Testis (tissue), 3 donors: Measurements from ENCODE around the gene IL12B. TPM values are rescaled to one million over a fixed set of nuclear protein-coding genes. Genes with fewer than 3 reads are reported as not detected.

Experiments used
- DNase-seq: peaks from one replicate; pipeline ENCODE4 v3.0.0-alpha.2; 2019
- H3K27ac ChIP-seq, 2 donors: fragments of 200-600 bp; sonication (generic); one replicate each; pipeline ENCODE4 v1.5.1; 2019
- H3K27me3 ChIP-seq: fragments of 200-600 bp; sonication (generic); one replicate; pipeline ENCODE4 v1.5.1; 2019
- H3K36me3 ChIP-seq: fragments of 200-600 bp; sonication (generic); one replicate; pipeline ENCODE4 v1.5.1; 2017; ENCODE audit warnings: low read depth; ENCODE audit errors: missing control alignments
- H3K4me1 ChIP-seq: fragments of 200-600 bp; sonication (generic); one replicate; pipeline ENCODE4 v1.5.1; 2019
- H3K4me3 ChIP-seq, 2 donors: fragments of 200-600 bp; sonication (generic); one replicate each; pipeline ENCODE4 v1.5.1; 2017 to 2019
- H3K9me3 ChIP-seq: fragments of 200-600 bp; sonication (generic); one replicate; pipeline ENCODE4 v1.5.1; 2017
- POLR2A ChIP-seq: fragments of 450-650 bp; IDR thresholded peaks from one replicate; pipeline ENCODE4 v1.6.1; 2017; ENCODE audit warnings: antibody characterized with exemption, mild to moderate bottlenecking, moderate library complexity
- WGBS, 2 donors: methylation state at CpG; one replicate each; pipeline ENCODE4 v1.1.5; 2018; 5-methylcytosine and 5-hydroxymethylcytosine counted together
- intact Hi-C: fragments of 100-400 bp; cut with DNase I; formaldehyde crosslinking; loops from one replicate; pipeline ENCODE4 v1.15.1; 2023; ENCODE audit warnings: low total_unique reads
- polyA plus RNA-seq: library from polyadenylated mRNA; stranded (reverse); fragments of 350-450 nt; fragmentation: Illumina TruSeq; extraction: RNeasy Lipid Tissue Mini Kit (QIAGEN cat#74804); gene quantifications from one replicate; pipeline ENCODE4 v1.2.3, GENCODE V29; 2014; ENCODE audit warnings: low read depth, low replicate concordance; ENCODE audit not compliant: insufficient read depth
- total RNA-seq, 2 donors: library from RNA; depleted of rRNA; stranded (reverse); fragments of >200 nt; gene quantifications; one replicate each; pipeline ENCODE4 v1.2.3, GENCODE V29; 2016
- TF ChIP-seq, protein P1 (sequence below), 3 experiments: fragments of 450-650 bp in 2 of 3; fragments of 200-600 bp in 1 of 3; sonication (generic) in 1 of 3; IDR thresholded peaks; one replicate each; pipeline ENCODE4 v1.5.1; 2016 to 2019; ENCODE audit warnings: antibody characterized with exemption in 3 of 3, mild to moderate bottlenecking in 2 of 3, moderate library complexity in 1 of 3

IL12B gene
- total and polyA plus RNA-seq, 3 donors from 2014 or later, result 0.15 TPM; not detected in 2

DNA sequence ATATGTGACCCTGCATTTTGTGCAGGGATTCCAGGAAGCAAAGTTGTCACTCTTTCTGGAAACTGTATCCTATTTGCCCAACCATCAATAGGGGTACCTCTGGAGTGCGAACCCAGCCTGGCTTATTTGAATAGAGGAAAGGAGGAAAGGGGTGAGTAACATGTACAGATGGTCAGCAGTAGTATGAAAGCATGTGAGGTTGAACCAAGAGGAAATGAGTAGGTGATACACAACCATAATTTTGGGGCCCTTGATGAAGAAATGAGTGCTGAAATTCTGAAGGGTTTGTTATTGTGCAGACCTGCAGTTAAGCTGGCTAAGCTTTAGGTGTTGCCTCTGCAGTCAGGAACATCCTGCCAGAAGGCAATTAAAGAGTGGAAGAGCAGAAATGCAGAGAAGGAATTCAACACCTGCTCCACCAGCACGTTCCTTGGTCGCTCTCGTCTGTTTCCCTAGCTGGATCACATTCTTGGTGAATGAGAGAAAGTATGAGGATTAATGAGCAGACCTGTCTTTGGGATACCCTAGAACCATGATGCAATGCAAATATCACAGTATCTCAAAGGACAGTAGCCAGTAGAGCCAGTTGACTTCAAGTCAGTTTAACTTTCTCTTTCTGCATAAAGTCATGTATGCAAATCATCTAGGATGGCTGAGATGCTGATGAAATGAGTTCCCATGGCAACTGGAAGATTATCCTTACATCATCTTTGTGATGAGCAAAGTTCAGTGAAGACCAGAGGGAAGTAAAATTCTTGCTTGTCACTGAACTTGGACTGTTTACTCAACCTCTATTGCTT is 13.2 kb upstream of the IL12B start:
- no peak overlapping the region for H3K27ac ChIP-seq
- 80% methylated on average over 4 of the region's 4 CpGs for WGBS, 2 donors
- H3K36me3 ChIP-seq, result no peaks in the 10 kb centered on the region
- intact Hi-C loops, result no loop called here
- H3K4me1 ChIP-seq, result no peaks in the 10 kb centered on the region
- H3K27me3 ChIP-seq, result no peaks in the 10 kb centered on the region
- H3K9me3 ChIP-seq, result no peaks in the 10 kb centered on the region
- no peak for DNase-seq
- no peak overlapping the region for H3K4me3 ChIP-seq
- TF ChIP-seq, protein P1, sequence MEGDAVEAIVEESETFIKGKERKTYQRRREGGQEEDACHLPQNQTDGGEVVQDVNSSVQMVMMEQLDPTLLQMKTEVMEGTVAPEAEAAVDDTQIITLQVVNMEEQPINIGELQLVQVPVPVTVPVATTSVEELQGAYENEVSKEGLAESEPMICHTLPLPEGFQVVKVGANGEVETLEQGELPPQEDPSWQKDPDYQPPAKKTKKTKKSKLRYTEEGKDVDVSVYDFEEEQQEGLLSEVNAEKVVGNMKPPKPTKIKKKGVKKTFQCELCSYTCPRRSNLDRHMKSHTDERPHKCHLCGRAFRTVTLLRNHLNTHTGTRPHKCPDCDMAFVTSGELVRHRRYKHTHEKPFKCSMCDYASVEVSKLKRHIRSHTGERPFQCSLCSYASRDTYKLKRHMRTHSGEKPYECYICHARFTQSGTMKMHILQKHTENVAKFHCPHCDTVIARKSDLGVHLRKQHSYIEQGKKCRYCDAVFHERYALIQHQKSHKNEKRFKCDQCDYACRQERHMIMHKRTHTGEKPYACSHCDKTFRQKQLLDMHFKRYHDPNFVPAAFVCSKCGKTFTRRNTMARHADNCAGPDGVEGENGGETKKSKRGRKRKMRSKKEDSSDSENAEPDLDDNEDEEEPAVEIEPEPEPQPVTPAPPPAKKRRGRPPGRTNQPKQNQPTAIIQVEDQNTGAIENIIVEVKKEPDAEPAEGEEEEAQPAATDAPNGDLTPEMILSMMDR (IDR thresholded peaks at IDR 0.05), result no peak
- TF ChIP-seq POLR2A, result no peak

GRCh38 chr5:159342840-159343239 is 12.6 kb upstream of the IL12B start:
- WGBS, 2 donors, result 91 to 94% methylated on average over 1 of the region's 1 CpG

DNA sequence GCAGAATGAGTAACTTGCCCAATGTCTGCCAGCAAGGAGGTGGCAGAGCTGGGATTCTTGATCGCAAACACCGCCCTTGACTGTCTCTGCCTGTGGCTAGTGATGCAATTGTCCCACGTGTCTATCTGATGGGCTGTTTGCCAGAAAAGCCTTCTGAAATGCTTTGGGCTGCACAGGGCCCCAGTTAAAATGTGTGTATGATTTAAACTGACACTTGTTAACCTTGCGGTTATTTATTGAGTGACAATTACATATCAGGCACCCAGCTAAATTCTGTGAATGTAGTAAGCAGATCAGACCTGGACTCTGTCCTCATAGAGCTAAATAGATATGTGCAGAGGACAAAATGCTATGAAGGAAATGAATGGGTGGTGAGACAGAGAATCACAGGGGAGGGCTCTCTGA is 11.6 kb upstream of the IL12B start:
- TF ChIP-seq, protein P1 (IDR thresholded peaks at IDR 0.05), result no peak
- TF ChIP-seq POLR2A, result no peak
- Histone ChIP-seq H3K36me3 (no peaks in the 10 kb centered on the region), H3K9me3 (no peaks in the 10 kb centered on the region), H3K4me1 (no peaks in the 10 kb centered on the region), H3K27ac (no peak overlapping the region), H3K27me3 (no peaks in the 10 kb centered on the region), H3K4me3 (no peak overlapping the region)
- intact Hi-C loops, result no loop called here
- WGBS, 2 donors, result 46 to 59% methylated on average over 4 of the region's 4 CpGs
- peak; percentile 69 for DNase-seq

More at GRCh38 chr5:159342840-159343239, 12.6 kb upstream of the IL12B start:
- no peak overlapping the region for H3K27ac ChIP-seq
- H3K27me3 ChIP-seq, result no peaks in the 10 kb centered on the region
- no peak overlapping the region for H3K4me3 ChIP-seq
- H3K9me3 ChIP-seq, result no peaks in the 10 kb centered on the region
- no peaks in the 10 kb centered on the region for H3K36me3 ChIP-seq
- H3K4me1 ChIP-seq, result no peaks in the 10 kb centered on the region
- intact Hi-C loops, result no loop called here
- DNase-seq, result no peak
- TF ChIP-seq POLR2A, result no peak
- TF ChIP-seq, protein P1 (IDR thresholded peaks at IDR 0.05), result no peak

GRCh38 chr5:159341145-159341544 is 10.9 kb upstream of the IL12B start:
- Histone ChIP-seq H3K4me3 (no peak overlapping the region), H3K4me1 (no peaks in the 10 kb centered on the region), H3K27ac (no peak overlapping the region), H3K36me3 (no peaks in the 10 kb centered on the region), H3K27me3 (no peaks in the 10 kb centered on the region), H3K9me3 (no peaks in the 10 kb centered on the region)
- WGBS, 2 donors, result 98 to 100% methylated on average over 2 of the region's 2 CpGs
- no peak for DNase-seq
- intact Hi-C loops, result no loop called here
- TF ChIP-seq POLR2A, result no peak
- TF ChIP-seq, protein P1 (IDR thresholded peaks at IDR 0.05), result no peak

GRCh38 chr5:159340511-159340910 is 10.2 kb upstream of the IL12B start:
- H3K4me3 ChIP-seq, result no peak overlapping the region
- no peaks in the 10 kb centered on the region for H3K36me3 ChIP-seq
- WGBS, 2 donors, result 94 to 96% methylated on average over 4 of the region's 4 CpGs
- TF ChIP-seq, protein P1 (IDR thresholded peaks at IDR 0.05), result no peak
- no peak for TF ChIP-seq POLR2A
- intact Hi-C loops, result no loop called here
- H3K4me1 ChIP-seq, result no peaks in the 10 kb centered on the region
- no peak for DNase-seq
- no peak overlapping the region for H3K27ac ChIP-seq
- no peaks in the 10 kb centered on the region for H3K9me3 ChIP-seq
- H3K27me3 ChIP-seq, result no peaks in the 10 kb centered on the region
